Activated CD4-positive, alpha-beta T cell treated with anti-CD3 and anti-CD28 coated beads for 1 hour (primary cell): ENCODE measurements around the gene NPTN.

Experiments
- DNase-seq: peaks from one replicate; pipeline ENCODE4 v3.0.0-alpha.2; 2020

NPTN gene

DNA sequence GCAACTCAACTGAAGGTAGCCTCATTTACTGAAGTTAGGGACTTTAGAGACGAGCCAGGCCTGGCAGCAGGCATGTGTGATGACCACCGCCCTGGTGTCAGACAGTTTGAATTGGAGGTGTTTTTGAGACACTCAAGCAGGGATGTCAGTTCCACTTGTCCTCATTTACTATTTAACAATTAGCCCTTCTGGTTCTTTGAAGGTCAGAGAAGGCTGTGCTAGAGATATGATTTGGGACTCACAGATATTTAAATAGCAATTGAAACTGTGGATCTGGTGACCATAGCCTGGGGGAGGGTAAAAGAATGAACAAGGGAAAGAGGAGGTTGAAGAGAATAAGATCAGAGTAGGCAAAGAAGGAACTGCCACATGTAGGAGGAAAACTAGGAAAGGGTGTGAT is 115.6 kb downstream of the NPTN start:
- DNase-seq, result no peak

DNA sequence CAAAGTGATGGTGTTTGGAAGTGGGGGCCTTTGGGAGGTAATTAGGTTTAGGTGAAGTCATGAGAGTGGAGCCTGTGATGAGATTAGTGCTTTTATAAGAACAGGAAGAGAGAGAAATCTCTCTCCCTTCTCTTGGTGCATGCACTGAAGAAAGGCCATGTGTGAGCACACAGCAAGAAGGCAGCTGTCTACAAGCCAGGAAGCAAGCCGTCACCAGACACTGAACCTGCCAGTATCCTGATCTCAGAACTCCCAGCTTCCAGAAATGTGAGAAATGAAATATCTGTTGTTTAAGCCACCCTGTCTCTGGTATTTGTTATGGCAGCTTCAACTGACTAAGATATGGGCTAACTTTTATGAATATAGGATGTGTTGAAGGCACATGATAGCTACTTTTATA is 117.7 kb downstream of the NPTN start:
- no peak for DNase-seq
